CD4-positive, alpha-beta T cell treated with Interleukin-21 for 1 hour (primary cell): Measurements from ENCODE around the gene TFAP2A.

Source experiments
- DNase-seq: peaks from one replicate; pipeline ENCODE4 v3.0.0-alpha.2; 2020

Gene TFAP2A

GRCh38 chr6:10414756-10415616, at the start of gene TFAP2A:
TSS of gene TFAP2A (minus strand) at chr6:10415074. CDS start at chr6:10414991, 83 bp downstream.
- DNase-seq: no peak

- no peak for DNase-seq
Measured at GRCh38 chr6:10463491-10464481, 48.9 kb upstream of the TFAP2A start.

GRCh38 chr6:10463040-10463439, 48.2 kb upstream of the TFAP2A start:
- DNase-seq: no peak

- no peak for DNase-seq
Measured at GRCh38 chr6:10461850-10462249, 47.0 kb upstream of the TFAP2A start.

- DNase-seq: no peak
Measured at GRCh38 chr6:10460096-10460495, 45.2 kb upstream of the TFAP2A start.

- no peak for DNase-seq
Measured at GRCh38 chr6:10458287-10458686, 43.4 kb upstream of the TFAP2A start.

GRCh38 chr6:10453596-10453995, 38.7 kb upstream of the TFAP2A start:
- DNase-seq: no peak

GRCh38 chr6:10451828-10452509, 37.1 kb upstream of the TFAP2A start:
- no peak for DNase-seq

- DNase-seq: no peak
Measured at GRCh38 chr6:10451394-10451793, 36.5 kb upstream of the TFAP2A start.

GRCh38 chr6:10449751-10450150, 34.9 kb upstream of the TFAP2A start:
- no peak for DNase-seq

- DNase-seq: no peak
Measured at GRCh38 chr6:10448096-10448495, 33.2 kb upstream of the TFAP2A start.

- DNase-seq: no peak
Measured at GRCh38 chr6:10446548-10446947, 31.7 kb upstream of the TFAP2A start.

GRCh38 chr6:10441655-10442009, 26.8 kb upstream of the TFAP2A start:
- no peak for DNase-seq

- no peak for DNase-seq
Measured at GRCh38 chr6:10441004-10441654, 26.3 kb upstream of the TFAP2A start.

- DNase-seq: no peak
Measured at GRCh38 chr6:10437891-10438290, 23.0 kb upstream of the TFAP2A start.

GRCh38 chr6:10434235-10434634, 19.4 kb upstream of the TFAP2A start:
- no peak for DNase-seq

- no peak for DNase-seq
Measured at GRCh38 chr6:10433322-10433721, 18.4 kb upstream of the TFAP2A start.

- no peak for DNase-seq
Measured at GRCh38 chr6:10431423-10432164, 16.7 kb upstream of the TFAP2A start.

GRCh38 chr6:10429638-10430427, 15.0 kb upstream of the TFAP2A start:
- DNase-seq: no peak

- no peak for DNase-seq
Measured at GRCh38 chr6:10426781-10427279, 12.0 kb upstream of the TFAP2A start.
